NCI-H748 (cell line): ENCODE results near the gene ARL4A.

Experiments used
- DNase-seq: peaks from one replicate; lab custom pipeline; 2025; ENCODE audit not compliant: unreplicated experiment; lab: John Stamatoyannopoulos, UW

Gene ARL4A

GRCh38 chr7:12722636-12723605 lies 35.5 kb downstream of the ARL4A start:
- no peak for DNase-seq

GRCh38 chr7:12725575-12726316 lies 38.3 kb downstream of the ARL4A start:
- no peak for DNase-seq

GRCh38 chr7:12726908-12727307 lies 39.5 kb downstream of the ARL4A start:
- DNase-seq, result no peak

DNA sequence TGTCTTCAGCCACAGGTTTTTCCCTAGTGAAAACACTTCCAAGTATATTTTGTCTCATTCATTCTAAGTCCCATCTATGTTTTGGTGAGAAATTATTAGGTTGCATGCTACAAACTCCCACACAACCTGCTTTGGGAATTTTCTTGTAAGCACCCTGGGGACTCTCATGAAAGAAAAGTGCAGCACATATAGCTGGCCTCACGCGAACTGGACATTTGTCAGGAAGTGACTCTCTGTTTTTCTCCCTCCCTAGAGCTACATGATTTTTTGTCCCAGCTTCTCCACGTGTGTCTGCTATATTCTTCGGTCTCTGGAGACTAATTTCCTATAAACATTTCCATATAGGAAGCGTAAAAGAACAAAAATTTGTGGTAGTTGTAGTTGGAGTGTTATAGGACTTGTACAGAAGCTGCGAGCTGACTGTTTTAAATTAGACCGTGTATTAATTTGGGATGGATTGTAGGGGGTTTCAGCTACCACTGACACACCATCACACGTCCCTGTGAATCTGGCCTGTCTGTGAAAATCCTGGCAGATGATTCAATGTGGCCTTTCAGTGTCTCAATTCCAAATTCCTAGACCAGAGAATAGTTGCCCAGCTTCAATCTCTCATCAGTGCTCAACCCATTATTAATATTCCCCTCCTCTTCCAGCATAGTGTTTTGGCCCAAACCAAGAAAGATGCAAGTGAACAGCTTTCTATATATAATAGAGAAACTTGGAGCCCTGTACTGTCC lies 40.2 kb downstream of the ARL4A start:
- DNase-seq, result no peak

DNA sequence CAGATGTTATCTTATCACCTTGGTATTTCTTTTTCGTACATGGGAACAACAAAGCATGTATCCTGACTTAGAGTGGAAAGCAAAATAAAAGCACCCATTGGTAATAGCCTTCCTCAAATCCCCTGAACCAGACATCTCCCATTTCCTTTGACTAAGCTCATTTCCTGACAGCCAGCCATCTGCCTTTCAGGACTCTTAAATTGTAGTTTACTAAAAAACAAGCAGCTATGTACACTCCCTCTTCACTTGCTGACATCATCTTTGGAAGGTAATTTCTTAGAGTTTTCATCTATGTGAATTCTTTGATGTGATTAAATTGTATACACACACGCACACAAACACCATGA lies 40.7 kb downstream of the ARL4A start:
- DNase-seq, result peak; percentile 8

DNA sequence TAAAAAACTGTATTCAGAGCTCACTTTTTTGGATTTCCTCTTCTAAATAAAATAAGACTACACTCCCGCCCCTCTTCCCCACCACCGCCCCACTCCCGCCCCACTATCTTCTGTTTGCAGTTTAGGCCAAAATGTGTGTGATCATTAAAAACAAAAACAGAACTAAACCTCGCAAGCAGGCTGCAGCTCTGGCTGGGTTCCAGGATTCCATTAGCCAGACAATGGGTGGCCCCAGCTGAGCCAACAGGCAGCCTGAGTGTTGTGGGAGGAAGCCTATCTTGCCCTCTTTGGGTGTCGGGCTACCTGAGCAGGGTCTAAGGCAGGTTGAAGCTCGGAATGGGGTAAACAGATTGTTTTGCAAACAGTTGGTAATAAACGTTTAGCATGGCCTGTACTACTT lies 41.7 kb downstream of the ARL4A start:
- peak; percentile 97 for DNase-seq

GRCh38 chr7:12730523-12730922 lies 43.1 kb downstream of the ARL4A start:
- DNase-seq, result no peak

GRCh38 chr7:12731214-12731656 lies 43.8 kb downstream of the ARL4A start:
- DNase-seq, result peak; percentile 29

DNA sequence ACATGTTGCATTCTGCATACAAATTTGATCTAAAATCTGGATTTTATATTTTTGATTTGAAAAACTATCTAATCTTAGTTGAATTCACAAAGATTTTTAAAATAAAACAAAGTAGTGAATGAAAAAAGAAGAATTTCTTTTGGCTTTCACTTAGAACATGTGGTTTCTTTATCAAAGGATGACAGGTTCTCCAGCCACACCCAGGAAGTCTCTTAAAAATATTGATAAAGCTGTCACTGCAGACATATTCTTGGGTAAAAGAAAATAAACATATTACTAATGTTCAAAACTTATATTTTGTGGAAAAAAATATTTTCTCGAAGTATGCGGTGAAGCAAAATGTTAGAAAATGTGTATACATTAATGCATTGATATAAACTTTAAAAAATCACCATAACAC lies 44.3 kb downstream of the ARL4A start:
- DNase-seq, result no peak

GRCh38 chr7:12732428-12732827 lies 45.0 kb downstream of the ARL4A start:
- DNase-seq, result no peak

DNA sequence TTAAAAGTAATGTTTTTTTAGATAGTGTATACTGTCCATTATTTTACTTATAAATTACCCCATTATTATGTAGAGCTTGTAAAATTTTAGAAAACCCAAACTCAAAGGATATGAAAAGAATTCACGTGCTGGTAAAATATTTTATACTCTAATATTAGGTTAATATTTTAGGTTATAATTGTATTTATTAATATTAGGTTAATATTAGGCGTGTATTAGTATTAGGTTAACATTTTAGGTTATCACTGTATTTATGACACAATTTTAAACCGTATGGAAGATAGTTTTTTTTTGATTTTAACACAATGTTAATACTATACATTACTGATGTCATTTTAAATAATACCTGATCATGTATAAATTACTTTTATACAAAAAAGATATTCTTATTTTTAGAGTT lies 48.5 kb downstream of the ARL4A start:
- DNase-seq, result no peak

DNA sequence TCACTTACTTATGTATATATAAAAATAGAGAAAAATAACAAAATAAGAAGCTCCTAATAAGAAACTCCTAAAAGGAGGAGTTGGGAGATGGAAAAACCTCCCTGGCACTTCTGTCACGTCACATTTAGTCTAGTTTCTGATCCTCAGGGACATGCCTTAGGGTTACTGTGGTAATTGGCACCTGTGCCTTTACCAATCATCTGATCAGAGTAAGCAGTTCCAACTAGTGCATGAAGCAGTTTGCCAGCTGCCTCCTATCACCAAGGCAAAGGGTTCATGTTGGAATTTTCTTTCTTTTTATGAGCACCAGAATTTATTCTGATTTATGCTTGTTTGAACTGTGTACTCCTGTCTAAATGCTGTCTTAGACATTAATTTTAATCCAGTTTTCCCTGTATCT lies 49.9 kb downstream of the ARL4A start:
- DNase-seq, result no peak

- DNase-seq, result no peak
These were observed 50.4 kb downstream of the ARL4A start for GRCh38 chr7:12737836-12738235.

GRCh38 chr7:12738665-12739064 lies 51.2 kb downstream of the ARL4A start:
- DNase-seq, result no peak
